GM21619 (cell line): ENCODE data around the gene COG5.

Experiments
- ATAC-seq: cut with Tn5 transposase; IDR thresholded peaks from one replicate; pipeline ENCODE4 v1.9.1; 2021; ENCODE audit not compliant: unreplicated experiment

The COG5 gene

DNA sequence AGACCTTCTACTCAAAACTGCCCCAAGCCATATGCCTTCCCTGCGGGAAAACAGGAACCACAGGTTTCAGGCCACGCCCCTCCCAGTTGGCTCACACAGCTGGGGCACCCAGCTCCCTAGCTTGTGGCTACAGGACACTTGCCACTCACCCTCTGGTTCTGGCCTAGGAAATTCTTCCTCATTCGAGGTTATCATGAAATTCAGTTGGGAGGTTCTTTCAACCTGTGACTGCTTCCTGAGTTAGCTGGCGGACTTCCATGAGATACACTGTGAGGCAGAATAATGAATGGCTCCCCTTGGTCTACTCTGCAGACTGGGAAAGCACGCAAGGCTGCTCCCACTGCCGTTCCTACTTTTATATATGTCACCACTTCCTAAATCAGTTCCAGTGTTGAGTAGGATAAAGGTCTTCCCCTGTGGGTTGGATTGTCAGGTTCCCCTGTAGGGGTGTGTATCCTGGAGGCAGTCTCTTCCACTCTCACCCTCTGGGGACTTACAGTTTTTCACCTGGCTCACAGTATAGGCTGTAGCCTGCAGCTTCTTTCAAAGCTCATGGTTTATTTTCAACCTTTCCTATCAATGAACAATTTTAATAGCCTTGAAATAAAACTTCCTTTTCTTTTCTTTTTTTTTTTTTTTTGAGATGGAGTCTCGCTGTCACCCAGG lies 56.9 kb downstream of the COG5 start:
- ATAC-seq, result no peak

DNA sequence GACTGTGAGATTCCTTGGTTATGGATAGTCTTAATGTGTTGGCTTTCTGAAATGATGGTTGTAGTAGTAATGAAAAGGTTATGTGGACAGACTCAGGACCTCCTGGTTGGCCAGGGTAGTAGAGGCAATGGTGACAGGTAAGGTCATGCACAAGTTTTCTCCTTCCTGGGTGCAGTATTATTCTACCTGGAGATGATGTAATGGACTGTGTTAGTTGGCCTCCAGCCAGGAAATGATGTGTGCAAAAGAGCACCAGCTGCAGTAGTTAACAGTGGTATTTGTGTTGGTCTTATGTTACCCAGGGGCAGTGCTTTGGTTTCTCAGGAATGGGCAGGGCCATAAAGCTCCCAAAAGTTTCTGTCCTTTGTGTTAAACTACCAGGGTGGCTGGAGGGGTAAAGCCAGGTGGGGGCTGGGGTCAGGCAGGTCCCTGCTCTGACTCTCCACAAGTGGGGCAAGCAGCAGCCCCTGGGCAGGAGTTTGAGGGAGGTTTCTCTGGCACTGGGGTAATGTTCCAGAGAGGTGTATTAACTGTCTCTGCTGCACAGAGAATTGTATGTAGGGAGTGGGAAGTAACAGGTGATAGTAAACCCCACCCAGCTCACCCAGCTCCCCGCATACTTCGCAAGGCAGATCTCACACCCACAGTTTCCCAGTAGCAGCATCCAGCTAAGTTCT lies 57.6 kb downstream of the COG5 start:
- no peak for ATAC-seq

DNA sequence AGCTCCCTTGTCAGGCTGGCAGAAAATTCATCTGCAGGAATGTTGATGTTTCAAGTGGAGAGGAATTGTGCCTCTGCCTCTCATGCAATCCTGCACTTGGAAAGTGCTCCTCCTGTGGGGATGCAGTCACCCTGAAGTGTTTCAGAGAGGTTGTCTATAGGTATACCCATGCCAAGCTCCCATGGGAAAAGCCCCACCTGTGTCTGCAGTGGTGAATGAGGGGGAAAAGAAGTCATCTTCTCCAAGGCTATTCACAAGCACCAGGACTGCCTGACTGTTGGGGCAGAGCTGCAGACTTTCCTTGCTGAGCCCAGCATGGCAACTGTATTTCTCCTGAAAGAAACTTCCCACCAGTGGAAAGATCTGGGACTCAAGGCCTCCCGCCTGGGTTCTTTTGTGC lies 58.4 kb downstream of the COG5 start:
- ATAC-seq, result no peak

DNA sequence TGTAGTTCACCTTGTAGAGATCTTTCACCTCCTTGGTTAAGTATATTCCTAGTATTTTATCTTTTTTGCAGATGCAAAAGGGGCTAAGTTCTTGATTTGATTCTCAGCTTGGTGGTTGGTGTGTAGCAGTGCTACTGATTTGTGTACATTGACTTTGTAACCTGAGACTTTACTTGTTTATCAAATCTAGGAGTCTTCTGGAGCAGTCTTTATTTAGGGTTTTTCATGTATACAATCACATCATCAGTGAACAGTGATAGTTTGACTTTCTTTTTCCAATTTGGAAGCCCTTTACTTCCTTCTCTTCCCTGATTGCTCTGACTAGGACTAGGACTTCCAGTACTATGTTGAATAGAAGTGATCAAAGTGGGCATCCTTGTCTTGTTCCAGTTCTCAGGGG lies 60.0 kb downstream of the COG5 start:
- no peak for ATAC-seq

DNA sequence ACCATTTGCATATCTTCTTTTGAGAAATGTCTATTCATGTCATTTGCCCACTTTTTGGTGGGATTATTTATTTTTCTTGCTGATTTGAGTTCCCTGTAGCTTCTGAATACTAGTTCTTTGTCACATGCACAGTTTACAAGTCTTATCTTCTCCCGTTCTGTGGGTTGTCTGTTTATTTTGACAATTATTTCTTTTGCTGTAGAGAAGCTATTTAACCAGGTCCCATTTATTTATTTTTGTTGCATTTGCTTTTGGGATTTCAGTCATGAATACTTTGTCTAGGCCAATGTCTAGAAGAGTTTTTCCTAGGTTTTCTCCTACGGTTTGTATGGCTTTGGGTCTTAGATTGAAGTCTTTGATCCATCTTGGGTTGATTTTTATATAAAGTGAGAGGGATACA lies 60.9 kb downstream of the COG5 start:
- no peak for ATAC-seq

DNA sequence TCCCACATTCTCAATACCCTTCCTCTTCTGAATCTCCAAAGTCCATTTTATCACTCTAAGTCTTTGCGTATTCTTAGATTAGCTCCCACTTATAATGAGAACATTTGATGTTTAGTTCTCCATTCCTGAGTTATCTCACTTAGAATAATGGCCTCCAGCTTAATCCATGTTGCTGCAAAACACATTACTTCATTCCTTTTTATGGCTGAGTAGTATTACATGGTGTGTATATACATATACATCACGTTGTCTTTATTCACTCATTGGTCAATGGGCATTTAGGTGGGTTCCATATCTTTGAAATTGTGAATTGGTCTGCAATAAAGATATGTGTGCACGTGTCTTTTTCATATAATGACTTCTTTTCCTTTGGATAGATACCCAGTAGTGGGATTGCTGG lies 61.6 kb downstream of the COG5 start:
- no peak for ATAC-seq

DNA sequence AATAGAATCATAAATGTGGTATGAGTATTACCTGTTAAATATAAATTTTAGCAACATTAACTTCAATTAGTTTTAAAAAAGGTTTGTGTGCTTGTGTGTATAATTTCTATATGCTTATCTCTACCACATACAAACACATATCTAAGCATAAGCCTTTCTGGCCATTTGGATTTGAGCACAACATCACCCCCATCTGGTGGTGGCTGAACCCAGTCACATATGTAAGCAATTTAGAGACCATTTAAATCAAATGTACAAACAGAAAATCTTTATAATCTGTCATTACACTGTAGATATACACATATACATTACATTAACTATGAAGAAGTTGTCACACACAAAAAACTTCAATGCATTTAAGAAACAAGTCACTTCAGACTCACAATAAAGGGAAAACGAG lies 62.1 kb downstream of the COG5 start:
- ATAC-seq, result no peak

DNA sequence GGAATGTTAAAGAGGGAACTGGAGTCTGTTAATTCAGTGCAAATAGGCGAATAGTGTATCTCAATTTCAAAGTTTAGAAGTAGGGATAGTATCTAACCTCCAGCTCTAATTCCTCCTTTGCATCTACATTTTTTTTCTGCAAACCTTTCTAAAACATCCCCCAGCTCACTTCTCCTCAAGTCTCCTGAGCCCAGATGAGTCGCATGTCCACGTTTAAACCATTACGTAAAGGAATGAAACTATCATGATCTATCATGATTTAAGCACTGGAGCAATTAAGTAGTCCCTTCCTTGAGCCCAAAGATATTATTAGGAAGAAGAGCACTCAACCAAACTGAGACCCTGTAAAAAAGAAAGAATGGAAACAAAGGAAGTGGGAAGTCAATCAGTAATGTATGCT lies 64.0 kb downstream of the COG5 start:
- ATAC-seq, result no peak

DNA sequence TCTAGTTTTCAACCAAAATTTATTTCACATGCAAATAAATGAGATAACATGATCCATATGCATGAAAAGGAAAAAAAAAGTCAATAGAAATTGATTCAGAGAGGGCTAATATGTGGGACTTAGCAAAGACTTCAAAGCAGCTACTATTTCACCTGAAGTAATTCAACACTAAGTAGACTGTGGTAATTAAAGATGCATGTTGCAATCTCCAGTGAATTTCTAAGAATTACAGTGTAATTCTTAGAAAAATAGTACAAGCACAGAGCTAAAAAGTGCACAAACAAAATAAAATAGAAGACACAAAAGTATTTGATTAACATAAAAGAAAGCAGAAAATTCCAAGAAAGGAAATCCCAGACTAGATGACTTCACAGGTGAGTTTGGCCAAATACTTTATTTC lies 68.2 kb downstream of the COG5 start:
- ATAC-seq, result no peak

DNA sequence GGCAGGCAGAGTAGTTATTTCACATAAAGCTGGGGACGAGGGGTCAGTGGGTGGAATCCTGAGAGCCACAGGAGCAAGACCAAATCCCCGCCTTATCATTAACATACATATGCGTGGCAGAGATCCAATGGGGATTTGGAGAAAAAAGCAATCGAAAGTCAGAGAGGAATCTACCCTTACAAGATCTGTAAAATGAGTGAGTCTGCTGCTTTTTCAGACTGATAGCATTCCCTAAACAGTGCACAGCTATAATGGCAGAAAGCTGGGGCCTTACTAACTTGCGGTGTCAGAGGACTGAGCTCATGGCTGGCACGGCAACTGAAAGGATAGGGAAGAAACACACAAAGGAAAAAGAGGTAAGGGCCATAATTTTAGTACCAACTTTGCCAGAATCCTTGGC lies 68.8 kb downstream of the COG5 start:
- ATAC-seq, result no peak

DNA sequence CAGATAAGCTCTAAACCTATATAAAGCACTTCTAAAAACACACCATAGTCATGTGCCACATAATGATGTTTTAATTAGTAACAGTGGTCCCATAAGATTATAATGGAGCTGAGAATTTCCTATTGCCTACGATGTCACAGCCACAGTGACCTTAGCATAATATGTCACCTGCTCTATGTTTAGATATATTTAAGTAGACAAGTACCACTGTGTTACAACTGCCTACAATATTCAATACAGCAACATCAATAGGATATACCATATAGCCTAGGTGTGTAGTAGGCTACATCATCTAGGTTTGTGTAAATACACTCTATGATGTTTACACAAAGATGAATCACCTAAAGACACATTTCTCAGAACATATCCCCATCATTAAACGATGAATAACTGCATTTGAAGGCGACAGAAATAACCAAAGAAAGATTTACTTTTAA lies 69.4 kb downstream of the COG5 start:
- ATAC-seq, result no peak

DNA sequence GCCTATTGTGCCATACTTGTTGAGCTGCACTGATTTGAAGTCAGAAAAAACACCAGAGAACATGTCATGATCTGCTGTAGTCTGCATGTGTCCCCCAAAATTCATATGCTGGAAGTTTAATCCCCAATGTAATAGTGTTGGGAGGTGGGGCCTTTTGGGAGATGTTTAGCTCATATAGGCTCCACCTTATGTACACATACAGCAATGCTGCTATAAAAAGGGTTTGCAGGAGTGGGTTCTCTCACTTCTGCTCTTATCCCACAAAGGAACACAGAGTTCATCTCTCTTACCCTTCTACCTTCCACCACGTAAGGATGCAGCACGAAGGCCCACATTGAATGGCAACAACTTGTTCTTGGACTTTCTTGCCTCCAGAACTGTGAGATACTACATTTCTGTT lies 70.8 kb downstream of the COG5 start:
- ATAC-seq, result no peak

DNA sequence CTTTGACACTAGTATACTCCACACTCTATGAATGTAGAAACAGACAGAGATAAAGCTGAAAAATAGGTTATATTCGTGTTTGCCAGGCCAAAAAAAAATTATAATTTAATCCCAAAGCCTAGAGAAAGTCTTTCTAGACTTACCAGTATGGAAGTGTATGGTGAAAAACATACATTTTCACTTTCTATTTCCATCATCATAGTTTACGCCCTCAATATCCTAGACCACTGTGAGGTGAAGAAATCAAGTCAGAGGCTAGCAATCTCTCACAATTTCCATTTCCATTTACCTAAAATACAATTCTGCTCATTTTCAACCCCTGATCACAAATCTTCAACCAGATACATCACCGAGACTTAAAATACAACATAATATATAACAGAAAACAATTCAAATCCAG lies 77.7 kb downstream of the COG5 start:
- no peak for ATAC-seq

DNA sequence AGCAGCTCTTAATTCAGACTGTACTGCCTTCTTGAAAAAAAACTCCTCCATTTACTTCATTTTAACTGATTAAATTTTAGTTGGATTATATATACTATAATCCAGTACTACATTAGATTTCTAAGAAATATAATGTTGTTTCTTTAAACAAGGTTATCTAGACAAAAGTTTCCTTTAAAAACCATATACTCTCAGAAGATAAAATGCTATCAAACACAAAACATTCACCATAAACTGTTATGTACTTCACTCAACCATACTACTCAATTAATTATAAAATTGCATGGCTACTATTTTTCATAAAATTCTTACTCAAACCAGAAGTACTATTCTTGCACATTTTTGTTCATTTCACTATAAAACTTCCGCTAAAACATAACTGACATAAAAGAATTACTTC lies 81.1 kb downstream of the COG5 start:
- ATAC-seq, result no peak

DNA sequence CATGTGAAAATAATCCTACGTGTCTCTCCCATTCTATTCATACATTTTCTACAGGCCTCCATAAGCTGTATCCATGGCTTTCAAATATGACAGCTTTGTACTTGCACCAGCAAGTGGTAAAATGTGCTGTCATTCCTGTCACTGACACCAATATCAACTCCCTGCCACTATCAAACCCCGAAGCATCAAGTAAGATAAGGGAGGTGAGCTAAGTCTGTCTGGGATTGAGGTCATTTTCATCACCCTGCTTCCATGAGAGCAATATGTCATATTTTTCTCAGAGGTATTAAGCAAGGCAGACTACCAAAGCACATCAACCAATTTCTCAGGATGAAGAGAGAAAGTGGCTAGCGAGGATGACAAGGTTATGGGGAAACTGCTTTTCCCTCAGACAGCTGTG lies 82.8 kb downstream of the COG5 start:
- ATAC-seq, result no peak

DNA sequence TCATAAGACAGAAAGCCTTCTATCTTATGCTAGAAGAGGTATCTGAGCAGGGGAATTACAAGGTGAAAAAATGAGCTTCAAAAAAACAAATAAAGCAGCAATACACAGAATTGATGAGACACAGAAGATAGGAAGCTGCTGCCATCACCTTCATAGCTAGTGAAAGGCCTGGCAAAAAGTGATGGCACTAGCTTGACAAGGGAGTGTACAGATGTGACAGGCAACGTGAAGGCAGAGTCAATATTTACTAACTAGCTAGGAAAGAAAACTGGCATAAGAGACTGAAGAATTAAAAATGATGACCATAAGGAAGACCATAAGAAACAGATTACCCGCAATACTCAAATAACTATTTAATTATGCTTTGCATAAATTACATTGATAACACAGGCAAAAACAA lies 84.4 kb downstream of the COG5 start:
- ATAC-seq, result no peak

DNA sequence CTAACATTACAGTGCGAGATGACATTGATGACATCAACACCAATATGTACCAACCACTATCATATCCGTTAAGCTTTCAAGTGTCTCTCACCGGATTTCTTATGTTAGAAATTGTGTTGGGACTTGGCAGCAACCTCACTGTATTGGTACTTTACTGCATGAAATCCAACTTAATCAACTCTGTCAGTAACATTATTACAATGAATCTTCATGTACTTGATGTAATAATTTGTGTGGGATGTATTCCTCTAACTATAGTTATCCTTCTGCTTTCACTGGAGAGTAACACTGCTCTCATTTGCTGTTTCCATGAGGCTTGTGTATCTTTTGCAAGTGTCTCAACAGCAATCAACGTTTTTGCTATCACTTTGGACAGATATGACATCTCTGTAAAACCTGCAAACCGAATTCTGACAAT lies 89.6 kb downstream of the COG5 start:
- no peak for ATAC-seq

DNA sequence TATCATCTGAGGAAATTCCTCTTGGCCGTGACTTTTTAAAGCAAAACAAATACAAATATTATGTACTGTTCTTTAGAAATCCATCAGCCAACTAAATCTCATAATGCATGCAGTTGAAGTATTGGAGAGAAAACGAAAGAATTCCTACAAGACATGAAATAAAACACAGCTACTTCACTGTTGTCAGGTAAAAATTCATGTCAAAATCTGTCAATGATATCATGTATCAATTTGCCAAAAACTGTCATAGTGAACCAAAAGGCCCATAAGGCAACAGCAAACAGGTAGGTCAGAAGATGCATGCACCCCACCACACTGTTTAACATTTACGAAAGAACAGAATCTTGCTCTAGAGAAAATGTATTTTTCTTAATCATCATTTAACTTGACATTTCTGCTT lies 91.6 kb downstream of the COG5 start:
- ATAC-seq, result no peak

DNA sequence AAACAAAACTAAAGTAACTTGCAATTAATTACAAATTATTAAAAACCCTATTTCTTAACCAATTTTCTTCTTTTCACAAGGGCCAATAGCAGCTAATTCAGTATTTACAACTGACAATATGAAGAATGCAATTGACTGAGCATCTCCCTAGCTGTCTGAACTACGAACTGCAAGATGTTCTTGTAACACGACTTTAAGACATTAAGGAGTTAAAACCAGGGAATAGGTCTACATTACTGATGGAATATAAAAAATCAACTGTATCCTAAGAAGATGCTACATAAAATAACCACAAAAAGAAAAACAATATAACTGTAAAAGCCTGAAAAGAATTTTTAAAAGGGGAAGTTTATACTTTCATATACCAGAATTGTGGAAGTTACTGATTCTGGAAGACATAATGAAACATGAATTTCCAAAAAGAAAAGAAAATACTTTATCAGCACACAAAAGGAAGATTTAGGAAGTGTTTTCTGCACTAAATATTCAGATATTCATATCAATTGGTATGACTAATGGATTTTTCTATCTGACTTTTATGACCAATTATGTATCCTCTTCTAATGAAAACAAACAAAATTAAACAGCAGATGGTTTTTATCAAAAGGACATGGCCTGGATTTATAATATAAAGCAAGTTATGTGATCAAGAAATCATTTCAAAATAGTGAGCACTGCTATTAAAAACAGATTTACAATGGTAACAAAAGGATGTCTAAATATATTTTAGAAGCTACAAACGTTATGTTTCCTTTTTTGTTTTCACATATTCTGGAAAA lies 92.2 kb downstream of the COG5 start:
- no peak for ATAC-seq

DNA sequence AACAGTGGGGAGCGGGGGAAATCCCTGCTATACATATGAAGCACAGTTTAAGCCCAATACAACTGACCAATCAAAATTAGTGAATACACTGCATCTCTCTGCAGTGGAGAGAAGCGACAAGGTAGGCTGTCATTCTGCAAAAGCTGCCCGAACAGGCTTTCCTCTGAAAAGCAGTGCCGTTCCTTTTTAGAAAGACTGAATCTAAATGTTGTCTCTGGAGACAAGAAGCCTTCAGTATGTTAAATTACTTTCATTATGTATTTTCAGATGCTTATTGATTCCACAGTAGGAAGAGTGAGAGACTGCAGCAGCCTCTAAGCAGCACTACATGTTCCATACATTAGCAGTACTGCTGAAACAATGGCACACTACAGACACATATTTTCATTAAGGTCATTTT lies 93.8 kb downstream of the COG5 start, which contains the start of gene GPR22:
GPR22 (plus strand) TSS at position 129 of the 400 bp plus-strand sequence. CDS start 4,004 bp downstream, outside the sequence.
- no peak for ATAC-seq

DNA sequence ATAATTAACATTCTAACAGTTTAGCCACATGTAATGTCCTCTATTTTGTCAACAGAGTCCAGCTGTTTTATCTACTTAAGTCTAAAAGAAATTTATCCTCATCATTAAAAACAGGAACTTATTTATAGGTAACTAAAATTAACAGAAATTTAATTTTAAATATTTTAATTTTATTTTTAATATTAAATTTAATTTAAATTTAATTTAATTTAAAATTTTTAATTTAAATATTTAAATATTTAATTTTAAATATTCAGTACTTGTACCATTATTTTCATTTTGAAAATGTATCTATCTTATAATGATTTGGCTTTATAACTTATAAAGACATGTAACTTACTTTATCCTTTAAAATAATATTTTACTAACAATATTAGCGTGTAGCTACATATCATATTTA lies 94.9 kb downstream of the COG5 start:
- no peak for ATAC-seq

DNA sequence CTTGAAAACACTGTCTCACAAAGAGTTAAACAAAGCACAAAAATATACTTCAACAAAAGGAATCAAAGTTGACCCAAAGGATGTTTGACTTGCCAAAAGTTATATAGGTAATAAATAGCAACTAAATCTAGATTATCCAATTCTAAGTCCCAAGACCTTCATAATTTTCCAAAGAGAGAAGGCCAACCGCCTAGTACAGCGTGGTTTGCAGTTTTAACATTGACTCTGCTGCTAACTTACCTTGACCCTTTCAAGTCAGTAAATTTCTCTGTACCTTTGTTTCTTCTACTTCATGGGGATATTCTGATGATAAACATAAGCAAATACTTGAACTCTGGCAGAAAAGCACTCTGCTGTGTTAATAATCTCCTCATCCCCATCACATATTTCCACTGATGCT lies 95.7 kb downstream of the COG5 start:
- no peak for ATAC-seq
